Stimulated activated effector memory CD8-positive, alpha-beta T cell treated with anti-CD3 and anti-CD28 coated beads, Interleukin-12 subunit alpha, Interleukin-12 subunit beta, amount 100 ng/mL, for 72 hours (primary cell): ENCODE measurements around the gene FHIT.
A peak's percentile ranks its signal among the peaks of the same experiment; 100 is the strongest.

Experiments
- ATAC-seq: fragments of 150-1000 bp; cut with Tn5 transposase; 2 replicates; pipeline ENCODE4 v1.10.0; 2021
- DNase-seq, 2 donors: peaks; one replicate each; pipeline ENCODE4 v3.0.0; 2021 to 2022; ENCODE audit warnings: low spot score in 2 of 2
- H3K27ac Mint-ChIP-seq: one replicate; pipeline ENCODE4 v1.8.0; 2022; ENCODE audit warnings: mild to moderate bottlenecking, mixed read lengths
- H3K36me3 Mint-ChIP-seq: one replicate; pipeline ENCODE4 v1.8.0; 2022; ENCODE audit warnings: mild to moderate bottlenecking, mixed read lengths
- H3K4me1 Mint-ChIP-seq: one replicate; pipeline ENCODE4 v1.8.0; 2022; ENCODE audit warnings: mixed read lengths
- H3K4me3 Mint-ChIP-seq: one replicate; pipeline ENCODE4 v1.8.0; 2022; ENCODE audit warnings: mild to moderate bottlenecking, mixed read lengths
- H3K9me3 Mint-ChIP-seq: one replicate; pipeline ENCODE4 v1.8.0; 2022; ENCODE audit warnings: mixed read lengths

Gene FHIT

DNA sequence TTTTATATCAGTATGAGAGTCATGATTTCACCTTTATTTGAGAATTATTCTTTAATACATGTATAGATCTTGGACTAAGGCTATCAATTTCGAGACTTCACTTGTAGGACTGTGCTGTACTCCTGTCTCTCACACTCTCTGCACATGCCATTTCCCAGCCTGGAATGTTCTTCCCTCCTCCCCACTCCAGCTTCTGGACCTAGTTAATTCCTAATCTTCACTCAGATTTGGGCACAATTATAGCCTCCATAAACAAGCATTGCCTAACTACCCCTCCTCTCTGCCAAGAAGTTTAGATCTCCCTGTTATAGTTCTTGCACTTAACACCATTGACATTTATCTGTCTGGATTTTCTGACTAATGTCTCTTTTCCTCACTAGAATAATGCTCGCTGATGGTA is 88.3 kb downstream of the FHIT start:
- H3K4me1 Mint-ChIP-seq, result no peaks in the 10 kb centered on the region
- no peak for ATAC-seq
- peaks cover 3% of the 10 kb centered on the region for H3K9me3 Mint-ChIP-seq
- DNase-seq, result no peak
- H3K27ac Mint-ChIP-seq, result no peak overlapping the region
- no peaks in the 10 kb centered on the region for H3K36me3 Mint-ChIP-seq
- H3K4me3 Mint-ChIP-seq, result no peak overlapping the region

DNA sequence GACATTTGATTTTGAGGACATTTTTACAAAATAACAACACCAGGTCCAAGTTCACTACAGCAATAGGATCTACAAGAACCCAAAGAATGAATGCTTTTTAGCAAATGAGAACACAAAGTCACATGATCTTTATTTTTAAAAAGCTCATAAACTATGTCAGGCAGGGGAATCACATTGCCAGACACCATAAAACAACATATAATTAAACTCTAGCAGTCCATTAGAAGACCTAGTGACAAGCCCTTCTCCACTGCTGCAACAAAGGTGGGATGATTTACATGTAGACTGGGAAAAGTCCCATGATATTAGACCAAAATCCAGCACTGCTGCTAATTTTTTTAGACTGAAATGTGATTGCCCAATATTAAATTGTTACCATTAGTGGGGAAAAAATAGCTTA is 92.6 kb downstream of the FHIT start:
- no peak for ATAC-seq
- no peaks in the 10 kb centered on the region for H3K9me3 Mint-ChIP-seq
- H3K4me3 Mint-ChIP-seq, result no peak overlapping the region
- H3K27ac Mint-ChIP-seq, result no peak overlapping the region
- H3K36me3 Mint-ChIP-seq, result no peaks in the 10 kb centered on the region
- DNase-seq, result no peak
- H3K4me1 Mint-ChIP-seq, result no peaks in the 10 kb centered on the region

DNA sequence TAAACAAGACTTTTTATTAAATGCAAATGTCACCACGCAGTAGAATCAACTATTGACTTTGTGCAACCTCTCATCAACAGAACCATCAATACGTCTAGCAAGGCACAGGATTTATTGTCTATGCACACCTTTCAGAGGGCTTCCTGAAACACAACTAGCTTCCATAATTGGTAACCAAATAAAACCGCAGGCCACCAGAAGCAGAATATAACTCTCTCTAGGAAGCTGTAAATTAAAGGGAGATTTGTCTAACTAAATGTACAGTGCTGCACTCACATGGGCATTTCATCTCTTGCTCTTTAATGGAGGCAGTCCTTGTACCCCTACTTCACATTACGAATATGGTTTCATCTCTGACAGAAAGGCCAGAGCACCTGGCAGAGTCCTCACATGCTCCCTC is 93.0 kb downstream of the FHIT start:
- H3K9me3 Mint-ChIP-seq, result no peaks in the 10 kb centered on the region
- DNase-seq, result no peak
- no peak overlapping the region for H3K4me3 Mint-ChIP-seq
- H3K36me3 Mint-ChIP-seq, result no peaks in the 10 kb centered on the region
- ATAC-seq, result no peak
- no peak overlapping the region for H3K27ac Mint-ChIP-seq
- no peaks in the 10 kb centered on the region for H3K4me1 Mint-ChIP-seq

DNA sequence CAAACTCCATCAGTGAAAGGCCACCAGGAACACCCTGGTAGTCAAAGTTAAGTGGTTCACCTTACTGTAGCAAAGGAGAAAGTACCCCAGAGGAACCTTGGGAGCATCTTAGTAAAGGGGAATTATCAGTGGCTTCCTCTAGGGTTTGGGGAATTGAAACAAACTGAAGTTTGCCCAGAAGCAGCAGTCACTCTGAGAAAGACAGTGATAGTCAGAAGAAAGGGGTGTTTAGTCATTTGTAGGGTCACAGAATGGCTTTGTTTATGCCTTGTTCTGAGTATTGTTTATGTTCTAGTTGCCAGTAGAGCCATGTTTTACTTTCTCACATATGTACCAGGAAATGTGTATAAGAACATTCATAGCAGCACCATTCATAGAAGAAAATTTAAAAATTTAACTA is 93.8 kb downstream of the FHIT start:
- peaks cover 2% of the 10 kb centered on the region for H3K9me3 Mint-ChIP-seq
- H3K4me3 Mint-ChIP-seq, result no peak overlapping the region
- DNase-seq, result no peak
- H3K4me1 Mint-ChIP-seq, result no peaks in the 10 kb centered on the region
- no peak overlapping the region for H3K27ac Mint-ChIP-seq
- H3K36me3 Mint-ChIP-seq, result no peaks in the 10 kb centered on the region
- peak; percentile 57 for ATAC-seq

DNA sequence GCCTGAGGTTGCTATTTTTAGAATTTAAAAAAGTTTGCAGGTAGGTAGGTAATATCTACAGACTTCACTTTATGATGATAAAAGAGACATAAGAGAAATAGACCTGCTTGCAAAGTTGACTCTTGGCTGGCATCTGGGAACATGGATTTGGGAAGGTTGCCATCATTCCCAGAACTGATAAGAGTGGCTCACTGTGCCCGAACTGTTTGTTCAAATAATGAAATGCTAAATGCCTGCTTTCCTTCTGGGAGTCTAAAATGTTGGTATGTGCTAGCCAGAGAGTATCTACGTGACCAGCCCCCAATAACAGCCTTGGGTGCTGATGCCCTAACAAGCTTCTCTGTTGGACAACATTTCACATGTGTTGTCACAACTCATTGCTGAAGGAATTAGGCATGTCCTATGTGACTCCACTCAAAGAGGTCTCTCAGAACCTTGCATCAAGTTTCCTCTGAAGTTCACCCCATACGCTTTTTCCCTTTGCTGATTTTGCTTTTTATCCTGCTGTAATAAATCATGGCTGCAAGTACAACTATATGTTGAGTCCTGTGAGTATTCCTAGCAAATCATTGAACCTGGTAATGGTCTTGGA is 95.5 kb downstream of the FHIT start:
- Mint-ChIP-seq H3K36me3 (no peaks in the 10 kb centered on the region), H3K4me3 (no peak overlapping the region), H3K27ac (no peak overlapping the region), H3K4me1 (no peaks in the 10 kb centered on the region), H3K9me3 (peaks cover 6% of the 10 kb centered on the region)
- ATAC-seq (no peak), DNase-seq (no peak)

DNA sequence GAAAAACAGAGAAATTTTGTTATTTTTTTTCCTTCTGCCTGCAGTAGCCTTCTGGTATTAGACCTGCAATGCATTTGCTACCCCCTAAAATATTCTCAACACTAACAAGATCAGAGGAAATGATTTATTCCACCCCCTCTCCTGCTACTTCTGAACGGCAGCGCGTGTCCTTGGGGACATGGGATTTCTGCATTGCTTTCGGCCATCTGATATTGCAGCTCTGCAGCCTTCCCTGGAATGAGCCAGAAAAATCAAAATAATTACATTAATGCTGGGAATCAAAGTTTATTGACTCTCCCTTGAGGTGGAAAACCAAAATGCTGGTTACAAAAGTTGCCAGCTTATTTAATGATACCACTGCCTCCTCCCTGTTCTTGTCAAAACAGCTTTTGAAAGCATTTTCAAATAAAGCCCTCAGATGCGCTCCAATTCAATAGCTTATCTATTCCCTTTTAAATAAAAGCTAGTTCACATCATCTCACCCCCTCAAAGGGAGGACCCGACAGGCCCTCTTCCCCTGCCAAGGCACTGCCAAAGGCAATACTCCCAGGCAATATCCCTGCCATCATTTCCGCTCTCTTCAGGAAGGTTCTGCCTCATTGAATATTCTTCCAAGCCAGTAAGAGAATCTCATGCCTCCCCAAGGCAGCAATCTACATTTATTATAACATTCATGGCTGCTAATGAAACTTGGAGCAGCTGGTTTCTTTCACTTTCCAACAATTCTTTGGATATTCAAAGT is 96.6 kb downstream of the FHIT start:
- no peak for DNase-seq
- H3K9me3 Mint-ChIP-seq, result peaks cover 6% of the 10 kb centered on the region
- H3K4me1 Mint-ChIP-seq, result no peaks in the 10 kb centered on the region
- ATAC-seq, result no peak
- H3K27ac Mint-ChIP-seq, result no peak overlapping the region
- no peak overlapping the region for H3K4me3 Mint-ChIP-seq
- no peaks in the 10 kb centered on the region for H3K36me3 Mint-ChIP-seq

DNA sequence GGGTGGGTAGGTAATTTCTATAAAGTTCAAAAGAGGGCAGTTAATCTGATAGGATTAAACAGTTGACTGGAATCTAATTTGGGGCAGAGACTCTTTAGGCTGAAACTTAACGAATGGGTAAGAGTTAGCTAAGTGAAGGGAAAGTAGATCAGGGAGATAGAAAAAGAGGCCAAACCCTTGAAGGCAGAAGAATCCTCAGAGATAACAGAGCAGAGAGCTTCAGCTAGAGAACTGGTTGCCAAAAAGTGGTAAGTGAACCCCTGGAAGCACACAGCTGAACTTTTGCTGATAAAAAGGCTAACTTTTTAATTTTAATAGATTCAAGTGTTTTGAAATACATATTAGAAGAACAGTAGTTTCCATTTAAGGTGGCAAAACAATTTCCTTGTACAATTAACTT is 99.2 kb downstream of the FHIT start:
- Mint-ChIP-seq H3K36me3 (no peaks in the 10 kb centered on the region), H3K4me1 (no peaks in the 10 kb centered on the region), H3K9me3 (peaks cover 6% of the 10 kb centered on the region), H3K4me3 (no peak overlapping the region), H3K27ac (no peak overlapping the region)
- DNase-seq (no peak), ATAC-seq (no peak)

DNA sequence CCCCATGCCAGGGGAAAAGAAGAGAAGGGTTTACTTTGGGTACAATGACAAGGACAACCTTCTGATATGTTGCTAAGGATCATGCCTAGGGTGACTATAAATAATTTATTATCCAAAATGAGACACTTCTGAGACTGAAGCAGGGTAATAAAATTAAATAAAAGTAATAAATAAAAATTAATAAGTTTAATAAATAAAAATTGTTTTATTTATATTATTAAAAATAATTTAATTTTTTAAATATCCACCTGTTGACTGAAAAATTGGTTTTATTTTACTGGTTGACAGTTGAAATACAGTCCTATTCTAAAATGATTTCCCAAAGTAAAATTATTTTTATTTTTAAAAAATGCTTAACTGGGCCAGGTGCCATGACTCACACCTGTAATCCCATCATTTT is 102.0 kb downstream of the FHIT start:
- ATAC-seq, result no peak
- Mint-ChIP-seq H3K4me3 (no peak overlapping the region), H3K9me3 (peaks cover 8% of the 10 kb centered on the region), H3K4me1 (no peaks in the 10 kb centered on the region), H3K36me3 (no peaks in the 10 kb centered on the region), H3K27ac (no peak overlapping the region)
- DNase-seq, result no peak

DNA sequence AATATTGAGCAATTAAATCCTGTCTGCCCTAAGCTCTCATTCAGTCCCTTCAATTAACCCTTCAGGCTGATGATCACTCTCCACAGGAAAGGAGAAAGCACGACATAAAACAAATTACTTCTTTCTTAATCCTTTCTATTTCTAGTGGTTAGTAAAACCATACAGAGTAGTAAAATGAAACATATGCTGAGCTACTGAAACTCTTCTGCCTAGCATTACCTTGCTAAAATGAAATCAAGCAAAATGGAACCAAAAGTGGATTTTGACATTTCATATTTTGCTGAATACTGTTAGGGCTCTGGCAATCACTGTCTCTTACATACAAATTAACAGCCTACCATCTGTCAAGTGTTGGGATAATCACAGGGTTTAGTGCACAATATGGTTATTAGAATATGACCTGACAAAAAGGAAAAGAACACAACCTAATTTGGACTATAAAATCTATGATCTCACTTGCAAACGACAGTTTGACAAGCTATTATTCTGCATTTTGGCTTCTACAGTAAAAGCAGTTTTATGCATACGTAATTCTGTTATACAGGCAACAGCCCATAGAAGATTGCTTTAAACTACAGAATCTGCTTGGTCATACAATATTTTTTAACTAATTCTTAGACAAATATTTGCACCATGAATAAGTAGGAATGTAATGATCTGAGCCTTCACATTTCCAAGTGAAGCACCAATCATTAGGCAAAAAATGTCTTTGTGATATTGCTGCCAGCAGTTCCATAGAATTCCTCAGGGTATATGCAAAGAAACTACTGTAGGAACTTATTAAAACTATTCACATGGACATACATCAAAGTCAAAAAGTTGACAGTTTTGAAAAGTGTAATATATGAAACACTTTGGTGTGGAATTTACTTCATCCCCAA is 105.0 kb downstream of the FHIT start:
- H3K9me3 Mint-ChIP-seq, result peaks cover 4% of the 10 kb centered on the region
- no peak overlapping the region for H3K27ac Mint-ChIP-seq
- ATAC-seq, result no peak
- no peak for DNase-seq
- H3K4me3 Mint-ChIP-seq, result no peak overlapping the region
- no peaks in the 10 kb centered on the region for H3K36me3 Mint-ChIP-seq
- no peaks in the 10 kb centered on the region for H3K4me1 Mint-ChIP-seq

DNA sequence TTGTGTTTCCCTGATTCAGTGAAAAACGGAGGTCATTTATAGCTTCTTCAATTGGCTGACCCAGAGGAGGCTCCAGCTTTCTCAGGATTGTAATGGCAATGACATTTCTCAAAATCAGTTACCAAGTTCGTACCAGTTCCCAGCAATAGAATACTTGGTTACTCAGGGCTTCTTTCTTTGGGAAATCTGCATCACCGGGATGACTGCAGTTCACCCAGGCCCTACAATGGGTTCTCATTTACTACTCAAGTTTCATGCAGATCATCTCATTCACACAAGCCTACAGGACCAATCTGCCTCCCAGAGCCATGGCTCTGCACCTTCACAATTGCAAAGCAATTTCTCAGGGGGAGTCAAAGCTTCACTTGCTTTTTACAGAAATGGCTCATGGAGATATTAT is 109.6 kb downstream of the FHIT start:
- DNase-seq, result no peak
- Mint-ChIP-seq H3K4me1 (no peaks in the 10 kb centered on the region), H3K9me3 (peaks cover 12% of the 10 kb centered on the region), H3K36me3 (no peaks in the 10 kb centered on the region), H3K27ac (no peak overlapping the region), H3K4me3 (no peak overlapping the region)
- no peak for ATAC-seq

DNA sequence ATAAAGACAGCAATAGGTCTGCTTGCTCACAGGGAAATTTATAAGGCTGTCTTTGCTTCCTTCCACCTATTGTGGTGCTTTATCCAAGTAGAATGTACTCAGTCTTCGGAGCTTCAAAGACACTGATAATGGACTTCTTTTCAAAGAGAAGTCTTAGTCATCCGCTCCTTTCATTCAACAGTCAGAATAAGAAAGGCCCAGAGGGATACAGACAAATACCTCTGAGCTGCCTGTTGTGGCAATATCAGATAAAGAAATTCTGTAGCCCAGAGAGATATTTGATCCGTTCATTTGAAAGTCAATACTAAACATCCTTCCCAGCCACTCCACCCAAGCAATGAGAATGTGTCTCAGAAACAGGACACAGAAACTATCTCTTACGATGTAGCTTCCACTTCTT is 110.0 kb downstream of the FHIT start:
- DNase-seq (no peak), ATAC-seq (no peak)
- H3K9me3 Mint-ChIP-seq, result peaks cover 12% of the 10 kb centered on the region
- no peak overlapping the region for H3K27ac Mint-ChIP-seq
- no peaks in the 10 kb centered on the region for H3K4me1 Mint-ChIP-seq
- H3K4me3 Mint-ChIP-seq, result no peak overlapping the region
- no peaks in the 10 kb centered on the region for H3K36me3 Mint-ChIP-seq

DNA sequence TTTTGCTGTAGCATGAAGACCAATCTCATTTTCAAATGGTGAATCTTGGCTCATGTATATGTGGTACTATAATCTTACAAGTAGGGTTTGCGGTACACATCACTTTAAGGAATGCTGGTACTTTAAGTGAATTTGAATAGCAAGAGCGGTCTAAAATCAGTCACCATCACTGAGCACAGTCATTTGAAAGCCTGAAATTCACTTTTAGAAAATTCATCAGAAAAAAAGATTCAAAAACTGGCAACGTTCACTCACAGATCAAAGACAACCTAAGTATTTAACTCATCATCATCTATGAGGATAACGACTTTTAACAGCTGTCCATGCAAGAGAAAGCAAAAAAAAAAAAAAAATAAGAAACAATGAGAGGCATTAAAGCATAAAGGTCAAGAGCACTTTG is 111.6 kb downstream of the FHIT start:
- ATAC-seq (no peak), DNase-seq (no peak)
- H3K4me1 Mint-ChIP-seq, result no peaks in the 10 kb centered on the region
- peaks cover 12% of the 10 kb centered on the region for H3K9me3 Mint-ChIP-seq
- H3K27ac Mint-ChIP-seq, result no peak overlapping the region
- no peaks in the 10 kb centered on the region for H3K36me3 Mint-ChIP-seq
- no peak overlapping the region for H3K4me3 Mint-ChIP-seq

DNA sequence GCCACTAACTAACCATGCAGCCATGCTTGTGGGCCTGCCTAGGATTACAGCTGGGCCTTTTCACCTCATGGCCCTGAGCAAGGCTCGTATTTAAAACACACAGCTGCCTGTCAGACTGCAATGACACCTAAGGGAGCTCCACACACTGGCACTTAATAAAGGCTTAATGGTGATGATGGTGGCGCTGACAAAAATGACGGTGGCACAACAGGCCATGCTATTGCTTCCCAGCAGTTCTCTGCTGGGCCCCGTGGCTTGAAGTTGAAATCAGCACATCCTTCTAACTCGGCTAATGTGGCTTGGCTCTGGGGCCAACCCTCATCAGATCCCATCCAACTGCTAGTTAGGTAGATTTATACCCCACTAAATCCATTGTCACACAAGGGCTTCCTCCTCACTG is 112.9 kb downstream of the FHIT start:
- no peak overlapping the region for H3K4me3 Mint-ChIP-seq
- no peak overlapping the region for H3K27ac Mint-ChIP-seq
- no peaks in the 10 kb centered on the region for H3K4me1 Mint-ChIP-seq
- ATAC-seq (no peak), DNase-seq (no peak)
- peaks cover 8% of the 10 kb centered on the region for H3K9me3 Mint-ChIP-seq
- no peaks in the 10 kb centered on the region for H3K36me3 Mint-ChIP-seq

DNA sequence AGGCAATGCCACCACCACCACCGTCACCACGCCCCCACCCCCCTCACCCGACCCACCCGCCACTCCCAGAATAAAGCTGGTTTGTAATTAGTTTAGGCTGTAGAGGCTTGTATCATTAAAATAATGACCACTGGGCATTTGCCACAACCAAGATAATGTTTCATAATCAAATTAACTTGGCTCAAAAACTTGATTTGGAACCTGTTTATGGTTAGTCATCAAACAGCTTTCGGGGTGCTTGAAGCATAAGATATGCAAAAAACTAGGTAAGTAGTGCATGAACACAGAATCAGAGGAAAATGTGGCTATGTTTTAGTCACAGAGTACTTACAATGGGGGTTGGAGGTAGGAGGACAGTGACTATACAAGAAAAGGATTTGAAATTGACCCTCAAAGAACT is 115.1 kb downstream of the FHIT start:
- Mint-ChIP-seq H3K4me1 (no peaks in the 10 kb centered on the region), H3K36me3 (no peaks in the 10 kb centered on the region), H3K4me3 (no peak overlapping the region), H3K27ac (no peak overlapping the region), H3K9me3 (peaks cover 8% of the 10 kb centered on the region)
- ATAC-seq, result no peak
- DNase-seq, result no peak

DNA sequence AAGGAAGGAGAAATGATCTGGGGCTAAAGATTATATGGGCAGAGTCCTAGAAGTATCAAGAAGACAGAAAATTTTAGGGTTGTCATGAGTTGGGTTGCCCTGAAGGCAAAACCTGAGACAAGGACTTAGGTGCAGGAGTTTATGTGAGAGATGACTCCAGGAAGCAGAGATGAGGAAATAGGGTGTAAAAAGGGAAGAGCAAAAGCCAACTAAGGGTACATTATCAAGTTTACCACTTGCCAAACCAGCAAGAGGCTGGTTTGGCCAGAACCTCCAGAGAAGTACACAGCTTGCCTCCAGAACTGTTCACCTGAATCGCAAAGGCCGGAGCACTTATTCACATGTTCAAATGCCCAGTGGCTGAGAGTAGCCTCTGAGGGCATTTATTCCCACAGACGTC is 116.7 kb downstream of the FHIT start:
- Mint-ChIP-seq H3K9me3 (peaks cover 8% of the 10 kb centered on the region), H3K27ac (no peak overlapping the region), H3K4me3 (no peak overlapping the region), H3K36me3 (no peaks in the 10 kb centered on the region), H3K4me1 (no peaks in the 10 kb centered on the region)
- DNase-seq (no peak), ATAC-seq (no peak)

DNA sequence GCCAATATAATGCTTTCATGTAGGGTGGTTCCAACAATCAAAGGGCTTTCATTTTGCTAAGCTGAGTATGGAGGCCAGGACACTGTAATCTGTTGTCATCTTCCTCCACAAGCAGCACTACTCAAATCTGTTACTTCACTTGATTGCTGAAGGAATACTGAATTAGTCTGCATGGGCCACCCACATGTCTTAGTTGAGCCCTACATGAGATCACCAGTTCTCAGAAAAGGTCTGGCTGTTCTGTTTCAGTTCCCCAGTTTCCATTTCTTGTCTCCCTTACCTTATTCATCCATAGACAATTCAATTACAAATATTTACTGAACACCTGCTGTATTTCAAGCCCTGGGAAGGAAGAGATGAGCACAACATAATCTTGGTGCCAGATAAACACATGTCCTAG is 119.2 kb downstream of the FHIT start:
- Mint-ChIP-seq H3K4me1 (no peaks in the 10 kb centered on the region), H3K4me3 (no peak overlapping the region), H3K9me3 (peaks cover under 1% of the 10 kb centered on the region), H3K27ac (no peak overlapping the region), H3K36me3 (no peaks in the 10 kb centered on the region)
- DNase-seq (no peak), ATAC-seq (no peak)
